Chondrocyte (in vitro differentiated cells): ENCODE results near the gene MRTFB. TPM values are rescaled to one million over a fixed set of nuclear protein-coding genes. Genes with fewer than 3 reads are reported as not detected.
A peak's percentile ranks its signal among the peaks of the same experiment; 100 is the strongest.

ENCODE experiments used
- DNase-seq: peaks from one replicate; pipeline ENCODE4 v3.0.0; 2021; ENCODE audit warnings: mixed read lengths, low spot score
- H3K27ac Mint-ChIP-seq: one replicate; pipeline ENCODE4 v1.8.0; 2021; ENCODE audit warnings: mild to moderate bottlenecking, moderate library complexity, mixed read lengths; ENCODE audit not compliant: unreplicated experiment
- H3K27me3 Mint-ChIP-seq: 2 replicates; pipeline ENCODE4 v1.8.0; 2021; ENCODE audit warnings: low read depth, mixed read lengths
- H3K36me3 Mint-ChIP-seq: 2 replicates; pipeline ENCODE4 v1.8.0; 2021; ENCODE audit warnings: low read depth, mixed read lengths
- H3K4me1 Mint-ChIP-seq: 2 replicates; pipeline ENCODE4 v1.8.0; 2021; ENCODE audit warnings: low read depth, mild to moderate bottlenecking, mixed read lengths
- H3K4me3 Mint-ChIP-seq: one replicate; pipeline ENCODE4 v1.8.0; 2021; ENCODE audit warnings: mild to moderate bottlenecking, moderate library complexity, mixed read lengths; ENCODE audit not compliant: unreplicated experiment
- H3K9me3 Mint-ChIP-seq: 2 replicates; pipeline ENCODE4 v1.8.0; 2021; ENCODE audit warnings: low read depth, mixed read lengths
- microRNA-seq: library from miRNA; unstranded; fragments of <30 nt; microRNA quantifications from one replicate; pipeline ENCODE4 v1.2.0, GENCODE V29; 2020; ENCODE audit warnings: borderline number of aligned reads
- total RNA-seq: library from RNA; stranded (reverse); gene quantifications from 3 replicates; pipeline ENCODE4 v1.2.1, GENCODE V29; 2021
- TF ChIP-seq, protein P1 (sequence below): fragments of 200-600 bp; sonication (generic); IDR thresholded peaks from 2 replicates; pipeline ENCODE4 v1.5.0; 2021; ENCODE audit warnings: antibody characterized with exemption, mild to moderate bottlenecking, moderate library complexity

Gene MRTFB
- total RNA-seq, 1 donor from 2014 or later: 32.2 TPM

DNA sequence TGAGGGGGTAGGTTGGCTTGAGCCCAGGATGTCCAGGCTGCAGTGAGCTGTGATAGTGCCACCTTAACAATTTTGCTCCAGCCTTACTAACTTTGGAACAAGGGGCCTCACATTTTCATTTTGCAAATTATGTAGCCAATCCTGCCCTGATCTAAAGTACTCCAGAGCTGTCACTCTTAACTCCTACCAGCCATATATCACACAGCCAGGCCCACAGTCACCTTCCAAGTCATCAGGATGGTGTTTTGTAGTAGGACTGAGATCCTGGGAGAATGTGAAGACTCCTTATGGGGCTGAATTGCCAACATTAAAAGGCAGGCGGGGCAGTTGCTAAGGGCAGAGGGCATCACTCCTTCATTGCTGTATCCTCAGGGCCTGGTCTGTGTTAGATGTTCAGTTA is 243.0 kb downstream of the MRTFB start:
- TF ChIP-seq, protein P1, sequence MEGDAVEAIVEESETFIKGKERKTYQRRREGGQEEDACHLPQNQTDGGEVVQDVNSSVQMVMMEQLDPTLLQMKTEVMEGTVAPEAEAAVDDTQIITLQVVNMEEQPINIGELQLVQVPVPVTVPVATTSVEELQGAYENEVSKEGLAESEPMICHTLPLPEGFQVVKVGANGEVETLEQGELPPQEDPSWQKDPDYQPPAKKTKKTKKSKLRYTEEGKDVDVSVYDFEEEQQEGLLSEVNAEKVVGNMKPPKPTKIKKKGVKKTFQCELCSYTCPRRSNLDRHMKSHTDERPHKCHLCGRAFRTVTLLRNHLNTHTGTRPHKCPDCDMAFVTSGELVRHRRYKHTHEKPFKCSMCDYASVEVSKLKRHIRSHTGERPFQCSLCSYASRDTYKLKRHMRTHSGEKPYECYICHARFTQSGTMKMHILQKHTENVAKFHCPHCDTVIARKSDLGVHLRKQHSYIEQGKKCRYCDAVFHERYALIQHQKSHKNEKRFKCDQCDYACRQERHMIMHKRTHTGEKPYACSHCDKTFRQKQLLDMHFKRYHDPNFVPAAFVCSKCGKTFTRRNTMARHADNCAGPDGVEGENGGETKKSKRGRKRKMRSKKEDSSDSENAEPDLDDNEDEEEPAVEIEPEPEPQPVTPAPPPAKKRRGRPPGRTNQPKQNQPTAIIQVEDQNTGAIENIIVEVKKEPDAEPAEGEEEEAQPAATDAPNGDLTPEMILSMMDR: no peak
- no peak for DNase-seq
- Mint-ChIP-seq H3K27ac (peak overlapping the region; percentile 18), H3K27me3 (no peaks in the 10 kb centered on the region), H3K4me3 (no peak overlapping the region), H3K36me3 (peaks cover 5% of the 10 kb centered on the region), H3K4me1 (peaks cover 59% of the 10 kb centered on the region), H3K9me3 (no peaks in the 10 kb centered on the region)

DNA sequence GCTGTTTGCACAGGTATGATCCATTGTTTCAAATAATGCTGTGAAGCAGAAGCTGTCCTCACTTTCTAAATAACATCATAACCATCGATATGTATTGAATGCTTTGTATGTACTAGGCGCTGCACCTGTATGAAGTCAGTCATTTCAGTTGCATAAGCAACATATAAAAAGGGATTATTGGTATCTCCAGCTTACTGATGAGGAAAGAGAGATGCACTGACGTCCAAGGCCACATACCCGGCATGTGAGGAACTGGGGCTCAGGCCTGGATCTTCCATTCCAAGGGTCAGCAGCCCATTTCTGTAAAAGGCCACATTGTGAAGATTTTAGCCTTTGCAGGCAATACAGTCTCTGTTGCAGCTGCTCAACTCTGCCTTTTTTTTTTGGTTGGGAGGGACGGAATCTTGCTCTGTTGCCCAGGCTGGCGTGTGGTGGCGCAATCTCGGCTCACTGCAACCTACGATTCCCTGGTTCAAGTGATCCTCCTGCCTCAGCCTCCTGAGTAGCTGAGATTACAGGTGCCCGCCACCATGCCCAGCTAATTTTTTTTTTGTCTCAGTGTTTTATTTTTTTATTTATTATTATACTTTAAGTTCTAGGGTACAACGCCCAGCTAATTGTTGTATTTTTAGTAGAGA is 244.7 kb downstream of the MRTFB start:
- H3K36me3 Mint-ChIP-seq: peaks cover 8% of the 10 kb centered on the region
- DNase-seq: no peak
- H3K27ac Mint-ChIP-seq: no peak overlapping the region
- H3K9me3 Mint-ChIP-seq: no peaks in the 10 kb centered on the region
- peaks cover 50% of the 10 kb centered on the region for H3K4me1 Mint-ChIP-seq
- H3K27me3 Mint-ChIP-seq: no peaks in the 10 kb centered on the region
- TF ChIP-seq, protein P1: no peak
- H3K4me3 Mint-ChIP-seq: no peak overlapping the region

Small RNA genes within 50 kb of the gene (microRNA-seq; reads per million reads assigned to microRNA genes)
- gene MIR193B: 1,140 reads per million, percentile 80 among the genes with 10 or more reads in this experiment
- gene MIR365A: 19.4 reads per million, percentile 36 among the genes with 10 or more reads in this experiment

Other genes with a start within 250 kb of the MRTFB start
- gene ERCC4, start 151.2 kb upstream of the MRTFB start, total RNA-seq: 16.8 to 19.5 TPM (median 18.5 TPM) in 3 replicates